ENCODE data around the gene SRC.

DNA sequence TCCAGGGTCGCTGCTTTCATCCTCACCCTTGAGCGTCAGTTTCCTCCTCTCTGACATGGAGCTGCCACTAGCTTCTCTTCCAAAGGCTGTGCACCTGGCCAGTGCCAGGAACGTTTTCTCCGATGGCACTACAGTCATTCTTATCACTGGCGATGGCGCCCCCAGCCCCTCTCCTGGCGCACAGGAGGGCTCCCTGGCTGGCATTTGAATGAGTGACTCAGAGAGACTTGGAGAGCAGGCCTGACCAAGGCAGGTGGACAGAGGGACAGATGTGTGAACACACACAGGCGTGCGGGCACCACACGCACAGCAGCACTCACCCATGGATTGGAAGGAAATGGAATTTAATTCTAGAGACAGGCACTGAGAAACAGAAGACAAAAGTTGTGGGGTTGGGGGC is 77.6 kb downstream of the SRC start:
- TF ChIP-seq POLR2AphosphoS5 (IDR thresholded peaks at IDR 0.05; ENCODE audit: low read depth, low read length) (no peak), SIN3A (IDR thresholded peaks at IDR 0.05; ENCODE audit: borderline replicate concordance, insufficient read depth, low read length) (no peak)
